OCI-LY1 (cell line): ENCODE data around the gene ALLC.

Experiments used
- EZH2 ChIP-seq: fragments of 200-600 bp; sonication (generic), shearing (Covaris generic); IDR thresholded peaks from 2 replicates; pipeline ENCODE4 v1.8.0; 2017; ENCODE audit warnings: borderline replicate concordance, mixed run types, mild to moderate bottlenecking, antibody characterized with exemption, low read length, moderate library complexity, mixed read lengths
- TF ChIP-seq, protein P1 (sequence below): fragments of 200-600 bp; sonication (generic), shearing (Covaris generic); IDR thresholded peaks from 2 replicates; pipeline ENCODE4 v1.5.1; 2017; ENCODE audit warnings: mild to moderate bottlenecking, antibody characterized with exemption, low read length, moderate library complexity, mixed read lengths

- TF ChIP-seq, protein P1, sequence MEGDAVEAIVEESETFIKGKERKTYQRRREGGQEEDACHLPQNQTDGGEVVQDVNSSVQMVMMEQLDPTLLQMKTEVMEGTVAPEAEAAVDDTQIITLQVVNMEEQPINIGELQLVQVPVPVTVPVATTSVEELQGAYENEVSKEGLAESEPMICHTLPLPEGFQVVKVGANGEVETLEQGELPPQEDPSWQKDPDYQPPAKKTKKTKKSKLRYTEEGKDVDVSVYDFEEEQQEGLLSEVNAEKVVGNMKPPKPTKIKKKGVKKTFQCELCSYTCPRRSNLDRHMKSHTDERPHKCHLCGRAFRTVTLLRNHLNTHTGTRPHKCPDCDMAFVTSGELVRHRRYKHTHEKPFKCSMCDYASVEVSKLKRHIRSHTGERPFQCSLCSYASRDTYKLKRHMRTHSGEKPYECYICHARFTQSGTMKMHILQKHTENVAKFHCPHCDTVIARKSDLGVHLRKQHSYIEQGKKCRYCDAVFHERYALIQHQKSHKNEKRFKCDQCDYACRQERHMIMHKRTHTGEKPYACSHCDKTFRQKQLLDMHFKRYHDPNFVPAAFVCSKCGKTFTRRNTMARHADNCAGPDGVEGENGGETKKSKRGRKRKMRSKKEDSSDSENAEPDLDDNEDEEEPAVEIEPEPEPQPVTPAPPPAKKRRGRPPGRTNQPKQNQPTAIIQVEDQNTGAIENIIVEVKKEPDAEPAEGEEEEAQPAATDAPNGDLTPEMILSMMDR: peak; percentile 56
- no peak for TF ChIP-seq EZH2
These were observed 80.5 kb downstream of the ALLC start for GRCh38 chr2:3738454-3738853.
